HepG2 (cell line): ENCODE measurements around the gene GNAZ.

Experiments used
- CTCF ChIP-seq: sonication (generic); formaldehyde crosslinking; IDR thresholded peaks from 2 replicates; pipeline ENCODE4 v1.5.0; 2020; ENCODE audit warnings: mild to moderate bottlenecking, missing genetic modification reagents, moderate library complexity
- DNMT1 ChIP-seq: sonication (generic); formaldehyde crosslinking; IDR thresholded peaks from 2 replicates; pipeline ENCODE4 v1.5.1; 2020; ENCODE audit warnings: mild to moderate bottlenecking, missing genetic modification reagents
- JUN ChIP-seq: sonication (generic); formaldehyde crosslinking; IDR thresholded peaks from 2 replicates; pipeline ENCODE4 v1.4.0; 2020; ENCODE audit warnings: mild to moderate bottlenecking, missing genetic modification reagents
- ZNF431 ChIP-seq: sonication (generic); formaldehyde crosslinking; IDR thresholded peaks from 2 replicates; pipeline ENCODE4 v1.9.0; 2022; ENCODE audit warnings: missing genetic modification reagents, low read depth, mild to moderate bottlenecking, borderline replicate concordance

DNA sequence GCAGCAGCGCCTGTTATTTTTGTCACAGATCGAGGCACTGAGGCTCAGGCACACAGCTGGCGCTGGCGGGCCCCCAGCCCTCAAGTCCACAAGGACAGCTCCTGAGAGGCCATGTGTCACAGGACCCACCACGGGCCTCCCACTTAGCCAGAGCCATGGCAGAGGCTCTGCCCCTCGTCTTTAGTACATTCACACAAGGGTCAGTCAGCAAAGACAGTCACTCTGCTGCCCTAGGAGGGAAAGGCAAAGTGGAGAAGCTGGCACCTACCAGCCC, 29.1 kb downstream of the GNAZ start:
- TF ChIP-seq DNMT1 (CRISPR knock-in tag), result no peak
- no peak for TF ChIP-seq ZNF431 (CRISPR knock-in tag)
- TF ChIP-seq CTCF, result no peak
- no peak for TF ChIP-seq JUN
